Body of pancreas (tissue), 4 donors: ENCODE data around the gene PDE10A. TPM values are rescaled to one million over a fixed set of nuclear protein-coding genes. Genes with fewer than 3 reads are reported as not detected.

Experiments used
- ATAC-seq: fragments of 150-250 bp; one replicate; pipeline ENCODE4 v1.9.1; 2016
- DNase-seq, 4 donors: peaks; one replicate each; pipeline ENCODE4 v3.0.0-alpha.2; 2019
- H3K27ac ChIP-seq, 4 donors: fragments of 200-600 bp; sonication (generic); 1 replicate in 3 of 4; 2 replicates in 1 of 4; pipeline versions ENCODE4 v1.5.1 to v1.6.1; 2016 to 2019; ENCODE audit warnings: mild to moderate bottlenecking in 1 of 4, mixed read lengths in 1 of 4, moderate library complexity in 1 of 4
- H3K27me3 ChIP-seq, 2 donors: fragments of 200-600 bp; sonication (generic); one replicate each; pipeline ENCODE4 v1.6.0; 2016; ENCODE audit warnings: mild to moderate bottlenecking in 1 of 2
- H3K36me3 ChIP-seq, 2 donors: fragments of 200-600 bp; sonication (generic); replicated peaks in 1 of 2; 2 replicates each; pipeline ENCODE4 v1.5.1; 2016; ENCODE audit warnings: low read depth in 2 of 2; ENCODE audit not compliant: insufficient read depth in 1 of 2
- H3K4me1 ChIP-seq: fragments of 200-600 bp; sonication (generic); one replicate; pipeline ENCODE4 v1.6.0; 2016
- H3K4me3 ChIP-seq, 2 donors: fragments of 200-600 bp; sonication (generic); 1 replicate in 1 of 2; 2 replicates in 1 of 2; pipeline ENCODE4 v1.5.1; 2016 to 2019
- H3K9me3 ChIP-seq, 3 donors: fragments of 200-600 bp; sonication (generic); 1 replicate in 2 of 3; 2 replicates in 1 of 3; pipeline ENCODE4 v1.5.1; 2016
- CTCF ChIP-seq, 7 experiments: fragments of 450-650 bp in 4 of 7; fragments of 200-600 bp in 3 of 7; sonication (generic) in 3 of 7; IDR thresholded peaks; one replicate each; pipeline ENCODE4 v1.5.1; 2016 to 2019; ENCODE audit warnings: antibody characterized with exemption in 7 of 7
- POLR2A ChIP-seq, 3 donors: fragments of 450-650 bp; IDR thresholded peaks; one replicate each; pipeline ENCODE4 v1.6.1; 2016; ENCODE audit warnings: antibody characterized with exemption in 3 of 3, mild to moderate bottlenecking in 2 of 3
- WGBS, 2 donors: methylation state at CpG; one replicate each; pipeline ENCODE4 v1.1.5; 2017; 5-methylcytosine and 5-hydroxymethylcytosine counted together
- intact Hi-C: fragments of 100-400 bp; cut with DNase I; formaldehyde crosslinking; loops from one replicate; pipeline ENCODE4 v1.15.1; 2023
- total RNA-seq, 2 donors: library from RNA; depleted of rRNA; stranded (reverse); fragments of >200 nt; gene quantifications; one replicate each; pipeline ENCODE4 v1.1.0, GENCODE V29; 2016

PDE10A gene
- total RNA-seq, 2 donors from 2014 or later = 3.9 to 16.8 TPM

GRCh38 chr6:165548450-165548849, 114.6 kb downstream of the PDE10A start:
- no peak for DNase-seq
- Histone ChIP-seq H3K4me3 (no peak overlapping the region), H3K4me1 (peaks cover 22% of the 10 kb centered on the region), H3K27me3 (no peaks in the 10 kb centered on the region), H3K27ac (no peak overlapping the region), H3K9me3 (no peaks in the 10 kb centered on the region), H3K36me3 (no peaks in the 10 kb centered on the region)
- ATAC-seq = no peak
- intact Hi-C loops = no loop called here
- TF ChIP-seq CTCF (IDR thresholded peaks at IDR 0.05) = no peak
- TF ChIP-seq POLR2A (IDR thresholded peaks at IDR 0.05) = no peak
- WGBS, 2 donors = 88 to 97% methylated on average over 2 of the region's 2 CpGs

- Histone ChIP-seq H3K4me3 (no peak overlapping the region), H3K9me3 (no peaks in the 10 kb centered on the region), H3K27ac (no peak overlapping the region), H3K36me3 (no peaks in the 10 kb centered on the region), H3K27me3 (no peaks in the 10 kb centered on the region), H3K4me1 (peaks cover 3% of the 10 kb centered on the region)
- intact Hi-C loops = no loop called here
- DNase-seq (no peak), ATAC-seq (no peak)
- WGBS, 2 donors = 47 to 56% methylated on average over 2 of the region's 2 CpGs
- TF ChIP-seq CTCF (IDR thresholded peaks at IDR 0.05) = no peak
- no peak for TF ChIP-seq POLR2A (IDR thresholded peaks at IDR 0.05)
Observed at GRCh38 chr6:165545806-165546205, 117.2 kb downstream of the PDE10A start.

GRCh38 chr6:165543781-165544180, 119.3 kb downstream of the PDE10A start:
- Histone ChIP-seq H3K4me3 (no peak overlapping the region), H3K36me3 (no peaks in the 10 kb centered on the region), H3K27ac (no peak overlapping the region), H3K9me3 (no peaks in the 10 kb centered on the region), H3K27me3 (no peaks in the 10 kb centered on the region), H3K4me1 (peaks cover 3% of the 10 kb centered on the region)
- DNase-seq = no peak
- intact Hi-C loops = no loop called here
- TF ChIP-seq POLR2A (IDR thresholded peaks at IDR 0.05) = no peak
- no peak for TF ChIP-seq CTCF (IDR thresholded peaks at IDR 0.05)
- WGBS, 2 donors = 63 to 72% methylated on average over 4 of the region's 4 CpGs
- ATAC-seq = no peak

GRCh38 chr6:165536911-165537310, 126.1 kb downstream of the PDE10A start:
- Histone ChIP-seq H3K9me3 (no peaks in the 10 kb centered on the region), H3K36me3 (no peaks in the 10 kb centered on the region), H3K4me1 (no peaks in the 10 kb centered on the region), H3K27ac (no peak overlapping the region), H3K27me3 (no peaks in the 10 kb centered on the region), H3K4me3 (no peak overlapping the region)
- DNase-seq (no peak), ATAC-seq (no peak)
- no peak for TF ChIP-seq CTCF (IDR thresholded peaks at IDR 0.05)
- no peak for TF ChIP-seq POLR2A (IDR thresholded peaks at IDR 0.05)
- WGBS, 2 donors = 77 to 81% methylated on average over 4 of the region's 4 CpGs
- intact Hi-C loops = no loop called here

- Histone ChIP-seq H3K36me3 (no peaks in the 10 kb centered on the region), H3K4me3 (no peak overlapping the region), H3K27me3 (no peaks in the 10 kb centered on the region), H3K4me1 (no peaks in the 10 kb centered on the region), H3K9me3 (no peaks in the 10 kb centered on the region), H3K27ac (no peak overlapping the region)
- intact Hi-C loops = no loop called here
- no peak for ATAC-seq
- no peak for TF ChIP-seq POLR2A (IDR thresholded peaks at IDR 0.05)
- no peak for TF ChIP-seq CTCF (IDR thresholded peaks at IDR 0.05)
- 58 to 60% methylated on average over 3 of the region's 3 CpGs for WGBS, 2 donors
- DNase-seq = no peak
Observed at GRCh38 chr6:165519316-165519715, 143.7 kb downstream of the PDE10A start.
